ENCODE results near the gene IGLL5. TPM values are rescaled to one million over a fixed set of nuclear protein-coding genes. Genes with fewer than 3 reads are reported as not detected.

The IGLL5 gene
- polyA plus RNA-seq, 1 of the 3 experiments (the other 2 are of a cell fraction): not detected

- Histone ChIP-seq H2AFZ (ENCODE audit: low read depth) (no peak overlapping the region), H3K9me3 (no peaks in the 10 kb centered on the region), H3K79me2 (ENCODE audit: insufficient read depth) (no peaks in the 10 kb centered on the region), H3K36me3 (replicated peaks in 1 of 2; ENCODE audit: control insufficient read depth in 1 of 2, insufficient read depth in 2 of 2, low read length in 1 of 2) (no peaks in the 10 kb centered on the region), H3K9me2 (no peaks in the 10 kb centered on the region), H3F3A (replicated peaks; ENCODE audit: insufficient read depth) (no peaks in the 10 kb centered on the region), H3K4me2 (no peak overlapping the region), H3K27me3 (ENCODE audit: insufficient read depth) (peaks cover 10% of the 10 kb centered on the region), H3K4me1 (ENCODE audit: control insufficient read depth in 1 of 2, insufficient read depth in 2 of 2, low read depth in 1 of 2, low read length in 1 of 2) (peaks cover 0 to 33% of the 10 kb centered on the region in 2 experiments; a peak in 2 of 4 replicates), H4K20me1 (ENCODE audit: insufficient read depth) (no peaks in the 10 kb centered on the region), H3K4me3 (ENCODE audit: low read depth in 2 of 2, low read length in 1 of 2) (no peak overlapping the region; a peak in 1 of 4 replicates), H3K9ac (no peak overlapping the region), H3K27ac (ENCODE audit: low read depth in 2 of 2, low read length in 1 of 2) (no peak overlapping the region)
- peak; percentile 79 for DNase-seq
- TF ChIP-seq MXI1 (IDR thresholded peaks at IDR 0.05; ENCODE audit: low read depth, low read length) (no peak), EP300 (IDR thresholded peaks at IDR 0.05; ENCODE audit: borderline replicate concordance in 1 of 2, low read depth in 1 of 2, low read length in 1 of 2) (no peak), SMC3 (IDR thresholded peaks at IDR 0.05; ENCODE audit: low read depth, low read length) (peak; percentile 59), FOXM1 (IDR thresholded peaks at IDR 0.05; ENCODE audit: low read depth) (no peak), MEF2A (IDR thresholded peaks at IDR 0.05; ENCODE audit: borderline replicate concordance, low read depth) (no peak), RXRA (IDR thresholded peaks at IDR 0.05; ENCODE audit: borderline replicate concordance, low read depth) (no peak), SIN3A (IDR thresholded peaks at IDR 0.05; ENCODE audit: borderline replicate concordance, low read depth, low read length) (no peak), CTCF (IDR thresholded peaks at IDR 0.05) (peak; percentile 59), USF2 (IDR thresholded peaks at IDR 0.05; ENCODE audit: borderline replicate concordance, low read depth, low read length) (no peak), ELF1 (IDR thresholded peaks at IDR 0.05) (no peak), RAD21 (IDR thresholded peaks at IDR 0.05; ENCODE audit: low read length) (peak; percentile 91), MAX (IDR thresholded peaks at IDR 0.05; ENCODE audit: low read depth) (no peak), GABPA (IDR thresholded peaks at IDR 0.05; ENCODE audit: low read depth) (no peak), ZBTB33 (IDR thresholded peaks at IDR 0.05; ENCODE audit: borderline replicate concordance, low read depth) (no peak), FOXJ3 (CRISPR knock-in tag; IDR thresholded peaks at IDR 0.05) (no peak), TEAD4 (IDR thresholded peaks at IDR 0.05; ENCODE audit: borderline replicate concordance, insufficient read depth) (no peak), RFX5 (IDR thresholded peaks at IDR 0.05; ENCODE audit: low read length) (no peak), RCOR1 (IDR thresholded peaks at IDR 0.05; ENCODE audit: low read length) (no peak), POLR2AphosphoS5 (IDR thresholded peaks at IDR 0.05; ENCODE audit: low read depth, low read length) (no peak), NRF1 (IDR thresholded peaks at IDR 0.05; ENCODE audit: low read depth, low read length) (no peak), FOSL2 (IDR thresholded peaks at IDR 0.05; ENCODE audit: borderline replicate concordance, low read depth) (no peak)
- ChIA-PET CTCF (interaction anchor here (0.5 to 10.5 kb wide), 73 partner anchors 9 to 428 kb away, joined by 3 to 344 read pairs (median 5); partner anchors contain the start of gene PRAME), POLR2A (interaction anchor here (0.9 to 1.0 kb wide), 2 partner anchors 96 to 131 kb away, joined by 3 to 6 read pairs; no protein-coding TSS in a partner anchor)
- 25% methylated on average over 3 of the region's 3 CpGs for WGBS (ENCODE audit: low lambda C conversion rate)
Observed at GRCh38 chr22:22884010-22884887, 3.4 kb upstream of the IGLL5 start.

Measured in SK-N-SH (cell line).